Stimulated activated CD4-positive, alpha-beta T cell treated with anti-CD3 and anti-CD28 coated beads, Interleukin-12 subunit alpha, Interleukin-12 subunit beta, amount 100 ng/mL, for 4 hours (primary cell): Measurements from ENCODE around the gene EFCC1.

ENCODE experiments used
- DNase-seq: peaks from one replicate; pipeline ENCODE4 v3.0.0-alpha.2; 2020

The EFCC1 gene

GRCh38 chr3:129015388-129016105, 14.4 kb downstream of the EFCC1 start:
- peak; percentile 38 for DNase-seq

GRCh38 chr3:129016356-129016719, 15.2 kb downstream of the EFCC1 start:
- peak; percentile 54 for DNase-seq

GRCh38 chr3:129016720-129017483, 15.8 kb downstream of the EFCC1 start:
- DNase-seq, result no peak

GRCh38 chr3:129017484-129017899, 16.4 kb downstream of the EFCC1 start:
- no peak for DNase-seq

- no peak for DNase-seq
These were observed 17.2 kb downstream of the EFCC1 start for GRCh38 chr3:129018271-129018670.

GRCh38 chr3:129018751-129019150, 17.6 kb downstream of the EFCC1 start:
- DNase-seq, result no peak

- DNase-seq, result no peak
These were observed 18.2 kb downstream of the EFCC1 start for GRCh38 chr3:129019266-129019665.

- DNase-seq, result no peak
These were observed 19.6 kb downstream of the EFCC1 start for GRCh38 chr3:129020691-129021090.

- DNase-seq, result no peak
These were observed 20.0 kb downstream of the EFCC1 start for GRCh38 chr3:129021140-129021551.

GRCh38 chr3:129022114-129023007, 21.3 kb downstream of the EFCC1 start:
- no peak for DNase-seq

- no peak for DNase-seq
These were observed 21.9 kb downstream of the EFCC1 start for GRCh38 chr3:129023008-129023358.

GRCh38 chr3:129023909-129024308, 22.8 kb downstream of the EFCC1 start:
- no peak for DNase-seq

GRCh38 chr3:129025108-129025507, 24.0 kb downstream of the EFCC1 start:
- no peak for DNase-seq

GRCh38 chr3:129025691-129026435, 24.8 kb downstream of the EFCC1 start:
- DNase-seq, result no peak

- DNase-seq, result peak; percentile 84
These were observed 25.8 kb downstream of the EFCC1 start for GRCh38 chr3:129026728-129027543.

GRCh38 chr3:129027544-129027880, 26.4 kb downstream of the EFCC1 start:
- no peak for DNase-seq

GRCh38 chr3:129028866-129029265, 27.8 kb downstream of the EFCC1 start:
- no peak for DNase-seq

- no peak for DNase-seq
These were observed 29.5 kb downstream of the EFCC1 start for GRCh38 chr3:129030611-129031010.

- DNase-seq, result no peak
These were observed 30.5 kb downstream of the EFCC1 start for GRCh38 chr3:129031476-129032215.

- DNase-seq, result no peak
These were observed 31.6 kb downstream of the EFCC1 start for GRCh38 chr3:129032716-129033115.

GRCh38 chr3:129033151-129033550, 32.0 kb downstream of the EFCC1 start:
- DNase-seq, result no peak
